GM12878 (cell line): ENCODE results near the gene LY9. TPM values are rescaled to one million over a fixed set of nuclear protein-coding genes. Genes with fewer than 3 reads are reported as not detected.

Experiments
- ATAC-seq: fragments of 200-7000 bp; cut with Tn5 transposase; 3 replicates; pipeline ENCODE4 v1.9.1; 2020; ENCODE audit warnings: mild to moderate bottlenecking, moderate library complexity
- BruUV-seq: library from RNA; stranded (reverse); fragments of 400-500 nt; replicated peaks from 2 replicates; lab custom pipeline; 2021; lab: Mats Ljungman, UMichigan
- CTCF ChIA-PET: fragments of 300-600 bp; sonication (Branson Sonifier 250); formaldehyde crosslinking; extraction: SDS; loops from one replicate; lab custom pipeline; 2021; ENCODE audit warnings: inconsistent platforms; lab: Yijun Ruan, JAX
- POLR2A ChIA-PET: fragments of 350-600 bp; formaldehyde crosslinking; extraction: SDS; loops from one replicate; lab custom pipeline; 2021; ENCODE audit warnings: inconsistent platforms; lab: Charles Lee
- RAD21 ChIA-PET: fragments of 300-600 bp; sonication (Branson Sonifier 250); formaldehyde crosslinking; loops from one replicate; lab custom pipeline; 2023; ENCODE audit warnings: antibody characterized with exemption; ENCODE audit not compliant: unreplicated experiment; lab: Charles Lee
- SMC1A ChIA-PET: fragments of 300-600 bp; sonication (Branson Sonifier 250); formaldehyde crosslinking; loops from one replicate; lab custom pipeline; 2023; ENCODE audit not compliant: unreplicated experiment, uncharacterized antibody; lab: Charles Lee
- DNase-seq: peaks from one replicate; pipeline ENCODE4 v3.0.0-alpha.2; 2011; ENCODE audit warnings: low read depth, low spot score
- FAIRE-seq: peaks from 3 replicates; lab custom pipeline; 2011; peaks lifted over from hg19 to GRCh38; lab: Jason Lieb, UNC
- H2AFZ ChIP-seq: 2 replicates; pipeline ENCODE4 v1.6.0; 2011; ENCODE audit warnings: low read depth, low read length, control low read depth; ENCODE audit not compliant: control insufficient read depth
- H3K27ac ChIP-seq: 2 replicates; pipeline ENCODE4 v1.5.1; 2011; ENCODE audit warnings: control low read depth; ENCODE audit not compliant: control insufficient read depth, insufficient read depth
- H3K27me3 ChIP-seq, 2 experiments: replicated peaks in 1 of 2; 2 replicates each; pipeline versions ENCODE4 v1.6.0 to v1.6.1; 2011; ENCODE audit warnings: low read length in 1 of 2; ENCODE audit not compliant: control insufficient read depth in 2 of 2, insufficient read depth in 2 of 2
- H3K36me3 ChIP-seq, 2 experiments: 2 replicates each; pipeline ENCODE4 v1.5.1; 2011; ENCODE audit warnings: low read length in 1 of 2; ENCODE audit not compliant: control insufficient read depth in 2 of 2, insufficient read depth in 2 of 2
- H3K4me1 ChIP-seq: 2 replicates; pipeline ENCODE4 v1.6.1; 2011; ENCODE audit warnings: mild to moderate bottlenecking, low read length, moderate library complexity, mixed read lengths; ENCODE audit not compliant: control insufficient read depth, insufficient read depth
- H3K4me2 ChIP-seq: 2 replicates; pipeline ENCODE4 v1.6.0; 2011; ENCODE audit warnings: control low read depth; ENCODE audit not compliant: control insufficient read depth, insufficient read depth
- H3K4me3 ChIP-seq: fragments of 200-600 bp; sonication (generic); 2 replicates; pipeline ENCODE4 v1.5.1; 2016
- H3K79me2 ChIP-seq: 2 replicates; pipeline ENCODE4 v1.6.0; 2011; ENCODE audit warnings: low read length; ENCODE audit not compliant: control insufficient read depth, insufficient read depth
- H3K9ac ChIP-seq: 2 replicates; pipeline ENCODE4 v1.8.0; 2011; ENCODE audit warnings: low read length, control low read depth, mixed read lengths; ENCODE audit not compliant: control insufficient read depth, insufficient read depth
- H3K9me3 ChIP-seq: replicated peaks from 3 replicates; pipeline ENCODE4 v1.5.1; 2011; ENCODE audit warnings: mild to moderate bottlenecking, low read length; ENCODE audit not compliant: control insufficient read depth, insufficient read depth
- H4K20me1 ChIP-seq: 2 replicates; pipeline ENCODE4 v1.6.0; 2011; ENCODE audit not compliant: control insufficient read depth, insufficient read depth
- BACH1 ChIP-seq: fragments of 450-650 bp; IDR thresholded peaks from 2 replicates; pipeline ENCODE4 v1.6.1; 2017; ENCODE audit warnings: mild to moderate bottlenecking, borderline replicate concordance
- BMI1 ChIP-seq: fragments of 450-650 bp; IDR thresholded peaks from 2 replicates; pipeline ENCODE4 v1.6.1; 2016; ENCODE audit warnings: mild to moderate bottlenecking, moderate library complexity, borderline replicate concordance
- CHD4 ChIP-seq: fragments of 200-600 bp; sonication (generic); IDR thresholded peaks from 2 replicates; pipeline ENCODE4 v1.6.1; 2016; ENCODE audit warnings: mild to moderate bottlenecking
- GATAD2B ChIP-seq: fragments of 450-650 bp; conservative IDR thresholded peaks from 2 replicates; pipeline ENCODE4 v1.6.1; 2017; ENCODE audit warnings: low read depth, mild to moderate bottlenecking, moderate library complexity
- HDAC2 ChIP-seq: fragments of 200-600 bp; sonication (generic); IDR thresholded peaks from 2 replicates; pipeline ENCODE4 v1.6.1; 2017
- IKZF1 ChIP-seq: fragments of 450-650 bp; conservative IDR thresholded peaks from 2 replicates; pipeline ENCODE4 v1.6.1; 2017; ENCODE audit warnings: antibody characterized with exemption, mild to moderate bottlenecking
- KDM1A ChIP-seq: fragments of 200-600 bp; sonication (generic); IDR thresholded peaks from 2 replicates; pipeline ENCODE4 v1.6.1; 2016; ENCODE audit warnings: borderline replicate concordance
- MEF2B ChIP-seq: fragments of 450-650 bp; IDR thresholded peaks from 2 replicates; pipeline ENCODE4 v1.6.1; 2018; ENCODE audit warnings: mild to moderate bottlenecking, moderate library complexity; ENCODE audit not compliant: partially characterized antibody, poor library complexity, severe bottlenecking
- POU2F2 ChIP-seq: IDR thresholded peaks from 3 replicates; pipeline ENCODE4 v1.6.1; 2011; ENCODE audit warnings: low read depth, mild to moderate bottlenecking, low read length, borderline replicate concordance
- TCF12 ChIP-seq: IDR thresholded peaks from 2 replicates; pipeline ENCODE4 v1.6.1; 2011; ENCODE audit warnings: low read depth, mild to moderate bottlenecking, low read length
- WGBS: methylation state at CpG from one replicate; pipeline ENCODE4 v1.1.6; 2016; ENCODE audit warnings: low lambda C conversion rate; ENCODE audit not compliant: insufficient replicate concordance, insufficient coverage; ENCODE audit errors: missing lambda C conversion rate; 5-methylcytosine and 5-hydroxymethylcytosine counted together
- in situ Hi-C: fragments of 300-500 bp; cut with MboI; formaldehyde crosslinking; loops from 9 replicates; pipeline ENCODE4 v1.14.3; 2018; ENCODE audit warnings: mixed read lengths
- intact Hi-C: fragments of 100-400 bp; cut with micrococcal nuclease; formaldehyde crosslinking; loops from one replicate; pipeline ENCODE4 v1.14.2; 2022; ENCODE audit not compliant: unreplicated experiment
- polyA plus RNA-seq, 11 experiments: library from polyadenylated mRNA; depleted of rRNA in 4 of 11; unstranded in 6 of 11; stranded (reverse) in 5 of 11; fragments of >200 nt; fragmentation: Nextera tagmentation in 4 of 11; fragmentation: Illumina TruSeq in 1 of 11; extraction: Ambion mirVana in 4 of 11; extraction: Trizol in 1 of 11; gene quantifications; 1 replicate in 1 of 11; 2 replicates in 10 of 11; pipeline versions ENCODE4 v1.2.1 to v1.2.3, GENCODE V29; 2011 to 2016; ENCODE audit warnings: inconsistent platforms in 2 of 11, missing spikeins in 2 of 11, low read depth in 1 of 11
- total RNA-seq, 4 experiments: library from RNA; depleted of rRNA in 3 of 4; stranded (reverse); fragments of >200 nt in 3 of 4; fragmentation: Illumina TruSeq in 1 of 4; extraction: Trizol in 1 of 4; gene quantifications; 2 replicates each; pipeline versions ENCODE4 v1.2.1 to v1.2.3, GENCODE V29; 2013 to 2021

Gene LY9
- total and polyA plus RNA-seq, 10 of the 15 experiments (the other 5 are each of a cell fraction or from before 2014, with no cell fraction given) = 2.7 to 12.5 (median 9.0) TPM

GRCh38 chr1:160774886-160775719 is 20.9 kb upstream of the LY9 start:
- in situ Hi-C loops = loop anchor here (5.0 kb wide), 2 partner anchors 57 to 177 kb away; partner anchors contain the start of gene ITLN2
- Histone ChIP-seq H4K20me1 (no peaks in the 10 kb centered on the region), H3K4me3 (no peak overlapping the region), H3K27ac (peak overlapping the region; percentile 14; the same call in 1 of the 2 replicates), H3K79me2 (no peaks in the 10 kb centered on the region; the same call in 1 of the 2 replicates), H3K27me3 (no peaks in the 10 kb centered on the region), H3K9me3 (no peaks in the 10 kb centered on the region; the same call in 1 of the 3 replicates), H3K9ac (no peak overlapping the region), H2AFZ (no peak overlapping the region; the same call in 1 of the 2 replicates), H3K4me1 (peaks cover 39% of the 10 kb centered on the region), H3K4me2 (0 out of 2 replicates have a peak overlapping the region, but pooled peaks have one; percentile 5), H3K36me3 (no peaks in the 10 kb centered on the region)
- ATAC-seq (no peak), DNase-seq (no peak), FAIRE-seq (no peak)
- TF ChIP-seq TCF12 = no peak
- 0 out of 2 replicates have a peak, but pooled peaks have one; percentile 16 for TF ChIP-seq IKZF1
- RAD21 ChIA-PET = interaction anchor here (0.7 to 10.8 kb wide), 19 partner anchors 8 to 235 kb away, joined by 3 to 193 read pairs (median 13); partner anchors contain the start of genes CD244, CD48, ITLN2 and LY9
- intact Hi-C loops = no loop called here
- POLR2A ChIA-PET = interaction anchor here (0.8 to 5.9 kb wide), 10 partner anchors 11 to 148 kb away, joined by 3 to 33 read pairs (median 7); partner anchors contain the start of genes CD244 and SLAMF7
- WGBS = 50% methylated on average over 2 of the region's 2 CpGs
- CTCF ChIA-PET = interaction anchor here (0.7 to 10.9 kb wide), 35 partner anchors 6 to 215 kb away, joined by 3 to 247 read pairs (median 8); partner anchors contain the start of genes CD48, ITLN1, ITLN2 and LY9
- SMC1A ChIA-PET = interaction anchor here (1.0 to 15.6 kb wide), 24 partner anchors 7 to 324 kb away, joined by 3 to 447 read pairs (median 8); partner anchors contain the start of genes ITLN2, LY9 and SLAMF7
- no TSS peak for BruUV-seq

GRCh38 chr1:160776178-160776577 is 19.8 kb upstream of the LY9 start:
- DNase-seq = no peak
- Histone ChIP-seq H3K4me2 (no peak overlapping the region), H4K20me1 (no peaks in the 10 kb centered on the region), H3K9me3 (no peaks in the 10 kb centered on the region; the same call in 1 of the 3 replicates), H2AFZ (peak overlapping the region; percentile 19; the same call in 1 of the 2 replicates), H3K9ac (no peak overlapping the region), H3K4me1 (peaks cover 39% of the 10 kb centered on the region), H3K4me3 (no peak overlapping the region), H3K36me3 (no peaks in the 10 kb centered on the region), H3K79me2 (no peaks in the 10 kb centered on the region; the same call in 1 of the 2 replicates), H3K27ac (peak overlapping the region; percentile 20), H3K27me3 (no peaks in the 10 kb centered on the region)
- 100% methylated on average over 1 of the region's 1 CpG for WGBS
- ChIA-PET CTCF (interaction anchor here (0.8 to 10.9 kb wide), 45 partner anchors 7 to 212 kb away, joined by 3 to 247 read pairs (median 6); partner anchors contain the start of genes CD244, CD48, ITLN1 and ITLN2), RAD21 (interaction anchor here (0.7 to 10.8 kb wide), 31 partner anchors 9 to 348 kb away, joined by 3 to 193 read pairs (median 4); partner anchors contain the start of genes CD244, CD48, ITLN2 and LY9), SMC1A (interaction anchor here (0.6 to 15.6 kb wide), 31 partner anchors 8 to 482 kb away, joined by 3 to 447 read pairs (median 8); partner anchors contain the start of genes CD244, ITLN2, LY9 and PCP4L1), POLR2A (interaction anchor here (0.6 to 5.9 kb wide), 26 partner anchors 12 to 270 kb away, joined by 3 to 33 read pairs (median 4); partner anchors contain the start of genes CD244, CD48, SLAMF1 and SLAMF7)
- in situ Hi-C loops (loop anchor here (5.0 kb wide), 2 partner anchors 56 to 176 kb away; partner anchors contain the start of gene ITLN2), intact Hi-C loops (no loop called here)
- ATAC-seq = peak; percentile 53
- BruUV-seq = no TSS peak
- FAIRE-seq = no peak
- TF ChIP-seq MEF2B (peak; percentile 62), POU2F2 (peak; percentile 34; the same call in 1 of the 3 replicates), CHD4 (no peak), BMI1 (no peak), KDM1A (no peak), TCF12 (no peak), BACH1 (no peak), GATAD2B (no peak), HDAC2 (no peak)
